SK-N-MC (cell line): ENCODE results near the gene TRNP1.

Source experiments
- DNase-seq: peaks from one replicate; pipeline ENCODE4 v3.0.0-alpha.2; 2011; ENCODE audit warnings: low read depth, low spot score
- H3K27ac ChIP-seq: fragments of 200-600 bp; sonication (generic); 2 replicates; pipeline ENCODE4 v1.5.1; 2016; ENCODE audit warnings: mixed run types
- H3K36me3 ChIP-seq: fragments of 200-600 bp; sonication (generic); 2 replicates; pipeline ENCODE4 v1.6.1; 2017; ENCODE audit warnings: antibody characterized with exemption, low read length, mixed read lengths; ENCODE audit not compliant: insufficient read depth
- H3K4me3 ChIP-seq: fragments of 200-600 bp; sonication (generic); 2 replicates; pipeline ENCODE4 v1.5.1; 2016
- H3K9ac ChIP-seq: fragments of 200-600 bp; sonication (generic); 2 replicates; pipeline ENCODE4 v1.8.0; 2017; ENCODE audit warnings: mixed run types, mixed read lengths; ENCODE audit not compliant: insufficient read length
- H3K9me3 ChIP-seq: fragments of 200-600 bp; sonication (generic); 2 replicates; pipeline ENCODE4 v1.6.1; 2017; ENCODE audit warnings: low read depth, mild to moderate bottlenecking, antibody characterized with exemption, low read length, moderate library complexity, mixed read lengths
- EZH2 ChIP-seq: fragments of 200-600 bp; sonication (generic); IDR thresholded peaks from one replicate; pipeline ENCODE4 v1.6.1; 2017; ENCODE audit warnings: antibody characterized with exemption
- FOXP2 ChIP-seq: optimal IDR thresholded peaks from 2 replicates; pipeline ENCODE3; 2011; ENCODE audit warnings: mild to moderate bottlenecking, moderate library complexity; ENCODE audit not compliant: insufficient read depth; ENCODE audit errors: extremely low read length, control extremely low read depth
- POLR2AphosphoS5 ChIP-seq: IDR thresholded peaks from 2 replicates; pipeline ENCODE4 v1.6.1; 2012; ENCODE audit warnings: mild to moderate bottlenecking, low read depth, low read length, borderline replicate concordance

The TRNP1 gene

DNA sequence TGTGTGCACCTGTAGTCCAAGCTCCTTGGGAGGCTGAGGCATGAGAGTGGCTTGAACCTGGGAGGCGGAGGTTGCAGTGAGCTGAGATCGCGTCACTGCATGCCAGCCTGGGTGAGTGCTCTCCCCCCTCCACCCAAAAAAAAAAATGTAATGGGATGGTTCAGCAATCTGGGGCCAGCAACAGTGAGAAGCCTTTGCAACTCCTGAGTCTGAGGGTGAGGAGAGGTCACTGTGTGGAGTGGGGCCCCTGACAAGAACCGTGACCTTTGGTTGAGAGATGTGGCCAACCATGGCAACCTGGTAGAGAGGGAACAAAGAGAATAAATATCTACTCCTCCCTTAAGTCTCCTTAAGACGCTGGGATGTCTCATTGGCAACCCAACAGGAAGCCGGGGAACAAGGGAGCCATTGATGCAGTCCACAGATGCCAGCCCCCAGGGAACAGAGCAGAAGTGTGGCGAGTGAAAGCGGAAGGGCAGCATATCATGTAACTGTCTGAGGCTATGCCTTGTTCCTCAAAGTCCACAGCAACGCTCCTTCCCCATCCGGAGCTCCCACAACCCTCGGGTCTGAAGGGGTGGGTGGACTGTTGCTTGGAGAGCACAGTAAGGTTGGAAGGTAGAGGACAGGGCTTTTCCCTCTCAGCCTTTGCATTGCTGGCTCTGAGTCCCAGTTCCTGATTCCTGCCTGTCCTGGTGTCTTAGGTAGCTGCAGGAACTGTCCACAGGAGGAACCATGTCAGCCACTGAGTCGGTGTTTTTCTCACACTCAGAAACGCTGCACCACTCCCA is 8.3 kb downstream of the TRNP1 start:
- TF ChIP-seq POLR2AphosphoS5 (no peak), EZH2 (no peak), FOXP2 (no peak)
- no peak for DNase-seq
- Histone ChIP-seq H3K9ac (no peak overlapping the region), H3K4me3 (no peak overlapping the region), H3K27ac (no peak overlapping the region), H3K9me3 (no peaks in the 10 kb centered on the region), H3K36me3 (no peaks in the 10 kb centered on the region)

DNA sequence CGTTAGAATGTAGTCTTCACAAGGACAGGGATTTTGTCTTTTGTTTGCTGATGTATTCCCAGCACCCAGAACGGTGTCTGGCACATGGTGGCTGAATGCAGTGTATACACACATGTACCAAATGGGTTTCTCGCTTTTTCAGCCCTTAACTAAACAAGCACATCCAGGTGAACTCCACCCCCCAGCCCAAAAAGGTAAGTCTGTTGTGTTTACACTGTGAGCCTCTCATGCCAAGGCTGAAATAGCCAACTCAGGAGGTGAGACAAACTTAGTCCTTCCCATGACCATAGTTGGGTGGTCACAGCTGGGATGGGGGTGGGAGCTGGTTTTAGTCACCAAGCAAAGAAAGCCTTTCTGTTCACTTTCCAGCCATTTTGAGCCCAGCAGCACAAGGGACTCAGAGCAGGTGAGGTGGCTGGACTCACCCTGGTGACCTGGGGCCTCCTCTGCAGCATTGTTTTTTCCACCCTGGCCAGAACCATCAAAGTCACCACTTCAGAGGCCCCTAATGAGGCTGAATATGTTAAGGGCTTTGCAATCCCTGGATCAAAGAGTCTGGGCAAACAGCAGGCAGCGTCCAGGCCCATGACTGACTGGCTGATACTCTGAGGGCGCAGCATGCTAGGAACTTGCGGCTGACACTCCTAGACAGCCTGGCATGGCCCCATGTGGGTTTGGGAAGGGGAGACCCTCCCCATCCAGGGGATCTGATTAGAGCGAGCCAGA is 10.4 kb downstream of the TRNP1 start:
- H3K36me3 ChIP-seq = no peaks in the 10 kb centered on the region
- no peak overlapping the region for H3K9ac ChIP-seq
- no peak overlapping the region for H3K4me3 ChIP-seq
- no peaks in the 10 kb centered on the region for H3K9me3 ChIP-seq
- TF ChIP-seq EZH2 = no peak
- no peak for TF ChIP-seq FOXP2
- H3K27ac ChIP-seq = no peak overlapping the region; the same call in 1 of the 2 replicates
- DNase-seq = no peak

DNA sequence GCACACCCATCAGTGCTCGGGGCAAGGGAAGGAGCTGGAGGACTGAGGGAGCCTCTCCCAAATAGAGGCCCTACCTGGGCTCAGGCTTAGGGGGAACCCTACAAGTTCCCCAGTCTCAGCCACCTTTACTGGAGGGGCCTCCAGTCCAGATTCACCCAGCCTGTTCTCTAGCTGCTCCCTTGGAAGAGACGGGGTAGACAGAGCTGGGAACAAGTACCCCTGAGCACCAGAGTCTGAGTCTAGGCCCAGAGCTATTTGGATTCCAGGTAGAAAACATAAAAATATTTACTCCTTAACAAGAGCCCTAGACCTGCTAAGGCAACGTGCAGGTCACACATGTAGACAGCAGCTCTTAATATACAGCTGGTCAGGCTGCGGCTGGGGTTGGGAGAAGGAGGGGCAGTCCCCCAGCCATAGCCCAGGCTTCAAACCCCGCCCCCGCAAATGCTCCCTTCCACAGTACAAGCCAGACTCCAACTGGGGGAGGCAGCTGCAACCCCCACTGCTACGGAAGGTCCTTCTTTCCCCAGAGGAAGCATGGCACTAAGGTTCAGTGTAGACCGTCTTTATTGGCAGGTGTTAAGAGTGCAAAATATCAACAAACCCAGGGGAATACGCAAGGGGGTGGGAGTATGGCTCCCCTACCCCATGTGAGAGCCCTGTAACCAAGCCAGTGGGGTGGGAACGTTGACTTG is 11.1 kb downstream of the TRNP1 start:
- Histone ChIP-seq H3K4me3 (no peak overlapping the region), H3K9me3 (no peaks in the 10 kb centered on the region), H3K36me3 (no peaks in the 10 kb centered on the region), H3K9ac (no peak overlapping the region), H3K27ac (no peak overlapping the region)
- no peak for DNase-seq
- no peak for TF ChIP-seq POLR2AphosphoS5
- no peak for TF ChIP-seq FOXP2
- TF ChIP-seq EZH2 = no peak

DNA sequence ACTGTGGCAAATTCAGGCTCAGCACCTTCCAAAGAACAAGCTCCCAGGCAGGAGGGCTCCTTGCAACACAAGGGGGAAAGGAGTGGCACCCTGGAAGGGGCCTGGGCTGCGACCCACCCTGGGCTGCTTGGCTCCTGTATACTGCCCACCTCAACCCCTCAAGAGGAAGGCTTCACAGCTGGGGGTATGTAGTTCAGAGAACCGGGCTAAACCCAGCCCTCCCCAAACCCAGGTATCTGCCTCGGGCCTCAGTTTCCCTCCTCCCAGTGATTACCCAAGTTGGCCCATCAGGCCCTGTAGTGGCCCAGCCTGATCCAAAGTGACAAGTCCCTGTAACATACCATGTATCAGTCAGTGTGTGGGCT is 11.7 kb downstream of the TRNP1 start:
- no peaks in the 10 kb centered on the region for H3K9me3 ChIP-seq
- H3K36me3 ChIP-seq = no peaks in the 10 kb centered on the region
- DNase-seq = no peak
- H3K27ac ChIP-seq = no peak overlapping the region
- no peak overlapping the region for H3K9ac ChIP-seq
- H3K4me3 ChIP-seq = no peak overlapping the region
- TF ChIP-seq EZH2 (no peak), FOXP2 (no peak), POLR2AphosphoS5 (no peak)

DNA sequence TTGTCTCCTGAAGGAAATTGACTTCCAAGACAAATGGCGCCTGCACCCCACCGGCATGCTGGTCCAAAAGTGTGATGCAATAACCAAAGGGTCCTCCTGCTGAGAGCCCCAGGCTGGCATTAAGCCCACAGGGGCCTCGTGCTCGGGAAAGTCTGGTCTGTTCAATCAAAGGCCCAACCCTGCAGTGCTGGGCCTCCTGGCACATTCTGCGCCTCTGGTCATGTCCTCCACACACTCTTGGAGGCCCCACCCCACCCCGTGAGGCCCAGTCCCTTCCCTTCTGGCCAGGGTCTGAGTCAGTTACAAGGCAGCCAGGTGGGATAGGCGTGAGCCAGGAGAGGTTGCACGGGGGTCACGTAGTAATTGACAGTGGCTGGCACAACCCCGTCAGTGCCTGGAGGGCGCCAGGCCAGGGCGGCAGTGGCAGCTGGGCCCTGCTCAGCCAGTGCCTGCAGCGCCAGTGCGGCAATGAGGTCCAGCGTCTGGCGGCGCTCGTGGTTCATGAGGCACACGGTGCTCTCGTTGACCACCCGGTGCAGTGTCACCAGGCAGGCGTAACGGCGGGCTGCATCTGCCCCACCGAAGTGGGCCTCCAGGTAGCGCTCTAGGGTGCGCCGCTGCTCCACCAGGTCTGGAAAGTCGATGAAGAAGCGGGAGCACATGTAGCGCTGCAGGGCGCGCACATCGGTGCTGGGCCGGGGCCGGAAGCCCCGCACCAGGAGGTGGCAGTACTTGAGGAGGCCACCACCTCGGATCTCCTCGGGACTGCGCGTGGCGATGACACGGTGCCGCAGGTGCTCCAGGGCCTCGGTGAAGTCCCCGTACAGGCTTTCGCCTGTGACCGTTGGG is 12.4 kb downstream of the TRNP1 start:
- H3K9ac ChIP-seq = no peak overlapping the region
- H3K36me3 ChIP-seq = no peaks in the 10 kb centered on the region
- no peak overlapping the region for H3K27ac ChIP-seq
- no peaks in the 10 kb centered on the region for H3K9me3 ChIP-seq
- DNase-seq = no peak
- TF ChIP-seq POLR2AphosphoS5 (no peak), FOXP2 (no peak), EZH2 (no peak)
- no peak overlapping the region for H3K4me3 ChIP-seq

DNA sequence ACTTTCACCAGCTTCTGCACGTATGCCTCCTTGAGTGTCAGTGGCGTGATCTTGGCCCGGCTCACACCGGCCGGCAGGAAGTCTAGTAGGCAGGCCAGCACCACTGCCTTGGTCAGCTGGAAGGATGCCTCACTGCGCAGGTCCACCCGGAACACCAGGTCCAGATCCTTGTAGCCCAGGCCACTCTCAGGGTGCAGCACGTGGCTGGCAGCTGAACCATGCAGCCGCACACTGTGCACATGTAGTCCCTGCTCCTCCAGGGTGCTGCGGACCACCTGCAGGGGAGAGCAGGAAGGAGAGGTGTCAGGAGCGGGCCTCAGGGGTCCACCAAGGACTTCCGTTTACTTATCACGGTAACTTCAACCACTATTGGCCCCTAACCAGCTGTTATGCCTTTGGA is 13.2 kb downstream of the TRNP1 start:
- H3K9ac ChIP-seq = no peak overlapping the region
- TF ChIP-seq POLR2AphosphoS5 (no peak), FOXP2 (no peak), EZH2 (no peak)
- no peak overlapping the region for H3K4me3 ChIP-seq
- no peaks in the 10 kb centered on the region for H3K9me3 ChIP-seq
- H3K27ac ChIP-seq = no peak overlapping the region
- DNase-seq = no peak
- H3K36me3 ChIP-seq = no peaks in the 10 kb centered on the region

DNA sequence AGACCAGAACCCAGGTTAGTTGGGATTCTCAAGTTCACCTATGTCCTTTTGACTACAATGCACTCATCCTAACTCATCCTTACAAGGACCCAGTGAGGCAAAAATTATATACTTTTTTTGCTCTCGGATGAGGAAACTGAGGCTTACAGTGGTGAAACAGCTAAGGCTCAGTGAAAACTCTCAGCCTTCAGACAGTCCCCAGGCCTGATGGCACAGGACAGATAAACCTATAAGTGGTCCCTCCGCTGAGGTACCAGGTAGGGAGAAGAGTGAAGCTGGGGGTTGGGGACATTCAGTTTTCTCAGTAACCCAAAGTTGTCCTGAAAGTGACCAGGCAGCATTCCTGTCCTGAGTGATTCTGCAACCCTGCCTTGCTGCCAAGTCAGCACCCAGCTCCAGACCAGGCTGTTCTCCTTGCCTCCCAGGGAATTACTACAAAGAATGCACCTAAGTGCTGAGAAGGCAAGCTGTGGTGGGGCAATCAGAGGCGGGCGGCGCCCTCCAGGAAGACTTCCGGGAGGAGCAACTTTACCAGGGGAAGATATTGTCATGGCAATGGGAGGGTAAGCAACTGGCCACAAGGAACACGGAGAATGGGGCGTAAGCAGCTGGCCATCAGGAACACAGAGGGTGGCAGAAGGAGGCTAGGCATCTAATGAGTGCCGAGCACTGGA is 14.6 kb downstream of the TRNP1 start:
- Histone ChIP-seq H3K9me3 (no peaks in the 10 kb centered on the region), H3K27ac (0 out of 2 replicates have a peak overlapping the region, but pooled peaks have one; percentile 46), H3K36me3 (no peaks in the 10 kb centered on the region), H3K9ac (no peak overlapping the region), H3K4me3 (no peak overlapping the region)
- DNase-seq = no peak
- TF ChIP-seq FOXP2 = no peak
- TF ChIP-seq EZH2 = no peak
- TF ChIP-seq POLR2AphosphoS5 = no peak
